Neural cell (in vitro differentiated cells): ENCODE results near the gene BORCS5.

ENCODE experiments used
- EP300 ChIP-seq: fragments of 450-650 bp; conservative IDR thresholded peaks from 2 replicates; pipeline ENCODE4 v1.6.1; 2014; ENCODE audit warnings: antibody characterized with exemption, mild to moderate bottlenecking, moderate library complexity; ENCODE audit not compliant: poor library complexity, severe bottlenecking
- EZH2 ChIP-seq: fragments of 200-600, 300-800 bp; shearing (Covaris generic), sonication (generic); IDR thresholded peaks from 2 replicates; pipeline ENCODE4 v1.6.1; 2014; ENCODE audit warnings: antibody characterized with exemption, low read length, borderline replicate concordance, mild to moderate bottlenecking; ENCODE audit not compliant: insufficient read depth, poor library complexity, severe bottlenecking
- MXI1 ChIP-seq: fragments of 450-650 bp; conservative IDR thresholded peaks from 2 replicates; pipeline ENCODE4 v1.6.1; 2014; ENCODE audit warnings: antibody characterized with exemption, mild to moderate bottlenecking; ENCODE audit not compliant: poor library complexity, severe bottlenecking
- POLR2AphosphoS5 ChIP-seq: IDR thresholded peaks from 2 replicates; pipeline ENCODE4 v1.6.1; 2012
- SMC3 ChIP-seq: fragments of 450-650 bp; conservative IDR thresholded peaks from 2 replicates; pipeline ENCODE4 v1.6.1; 2014; ENCODE audit warnings: antibody characterized with exemption, mild to moderate bottlenecking, moderate library complexity; ENCODE audit not compliant: poor library complexity
- TF ChIP-seq, protein P1 (sequence below): fragments of 450-650 bp; IDR thresholded peaks from 2 replicates; pipeline ENCODE4 v1.5.1; 2014; ENCODE audit warnings: antibody characterized with exemption, mild to moderate bottlenecking, moderate library complexity; ENCODE audit not compliant: poor library complexity, severe bottlenecking

DNA sequence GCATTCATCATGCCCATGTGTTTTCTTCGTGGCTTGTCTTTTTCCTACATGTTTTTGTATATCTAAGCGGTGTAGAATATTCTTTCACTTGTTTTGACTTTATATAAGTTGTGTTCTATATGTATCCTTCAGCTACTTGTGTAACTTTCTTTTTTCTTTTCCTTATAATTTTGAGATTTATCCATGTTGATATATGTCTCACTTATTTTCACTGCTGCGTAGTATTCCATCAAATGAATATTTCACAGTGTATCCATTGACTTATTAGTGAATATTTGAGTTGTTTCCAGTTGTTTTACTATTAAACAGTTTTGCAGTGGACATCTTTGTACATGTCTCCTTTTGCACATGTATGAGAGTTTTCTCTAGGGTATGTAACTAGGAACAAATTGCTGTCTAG is 43.9 kb downstream of the BORCS5 start:
- TF ChIP-seq, protein P1, sequence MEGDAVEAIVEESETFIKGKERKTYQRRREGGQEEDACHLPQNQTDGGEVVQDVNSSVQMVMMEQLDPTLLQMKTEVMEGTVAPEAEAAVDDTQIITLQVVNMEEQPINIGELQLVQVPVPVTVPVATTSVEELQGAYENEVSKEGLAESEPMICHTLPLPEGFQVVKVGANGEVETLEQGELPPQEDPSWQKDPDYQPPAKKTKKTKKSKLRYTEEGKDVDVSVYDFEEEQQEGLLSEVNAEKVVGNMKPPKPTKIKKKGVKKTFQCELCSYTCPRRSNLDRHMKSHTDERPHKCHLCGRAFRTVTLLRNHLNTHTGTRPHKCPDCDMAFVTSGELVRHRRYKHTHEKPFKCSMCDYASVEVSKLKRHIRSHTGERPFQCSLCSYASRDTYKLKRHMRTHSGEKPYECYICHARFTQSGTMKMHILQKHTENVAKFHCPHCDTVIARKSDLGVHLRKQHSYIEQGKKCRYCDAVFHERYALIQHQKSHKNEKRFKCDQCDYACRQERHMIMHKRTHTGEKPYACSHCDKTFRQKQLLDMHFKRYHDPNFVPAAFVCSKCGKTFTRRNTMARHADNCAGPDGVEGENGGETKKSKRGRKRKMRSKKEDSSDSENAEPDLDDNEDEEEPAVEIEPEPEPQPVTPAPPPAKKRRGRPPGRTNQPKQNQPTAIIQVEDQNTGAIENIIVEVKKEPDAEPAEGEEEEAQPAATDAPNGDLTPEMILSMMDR, result no peak
- TF ChIP-seq POLR2AphosphoS5 (no peak), SMC3 (no peak), EZH2 (no peak), MXI1 (no peak), EP300 (no peak)
